GM18508 (cell line): ENCODE measurements around the gene TBC1D22A.

Experiments
- ATAC-seq: cut with Tn5 transposase; IDR thresholded peaks from one replicate; pipeline ENCODE4 v1.9.1; 2021; ENCODE audit warnings: moderate number of reproducible peaks; ENCODE audit not compliant: insufficient read depth, unreplicated experiment

Gene TBC1D22A

GRCh38 chr22:46916886-46917770 is 154.7 kb downstream of the TBC1D22A start:
- no peak for ATAC-seq

DNA sequence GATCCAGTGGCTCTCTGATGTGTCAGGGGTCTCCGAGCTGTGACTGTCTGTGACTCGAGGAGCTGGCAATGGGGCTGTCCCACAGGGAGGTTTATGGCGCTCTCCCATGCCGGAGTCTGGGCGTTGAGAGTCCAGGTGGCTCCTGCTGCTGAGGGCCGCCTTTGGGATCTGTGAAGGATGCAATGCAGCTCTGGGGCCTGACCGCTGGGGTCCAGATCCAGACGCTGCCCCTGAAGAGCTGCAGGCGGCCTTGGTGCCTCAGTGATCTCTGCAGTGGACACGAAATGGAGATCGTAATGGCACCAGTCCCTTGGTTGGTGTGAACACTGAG is 155.3 kb downstream of the TBC1D22A start:
- no peak for ATAC-seq

DNA sequence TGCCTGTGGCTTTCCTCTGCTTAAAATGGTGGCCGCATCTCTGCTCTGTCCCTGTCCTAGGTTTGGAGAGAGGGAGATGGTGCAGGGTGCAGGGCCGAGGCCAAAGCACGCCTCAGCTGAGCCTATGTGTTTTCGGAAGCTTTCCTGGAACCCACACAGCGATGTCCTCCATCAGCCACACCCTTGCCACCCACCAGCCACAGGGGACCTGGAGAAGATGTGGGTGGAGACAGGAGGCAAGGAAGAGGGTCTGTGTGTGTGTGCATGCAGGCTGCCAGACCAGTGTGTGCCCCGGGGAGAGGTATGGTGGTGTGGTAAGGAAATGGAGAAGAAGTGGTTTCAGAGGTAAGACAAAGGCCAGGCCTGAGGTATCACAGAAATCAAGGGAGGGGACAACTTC is 155.7 kb downstream of the TBC1D22A start:
- ATAC-seq = no peak

DNA sequence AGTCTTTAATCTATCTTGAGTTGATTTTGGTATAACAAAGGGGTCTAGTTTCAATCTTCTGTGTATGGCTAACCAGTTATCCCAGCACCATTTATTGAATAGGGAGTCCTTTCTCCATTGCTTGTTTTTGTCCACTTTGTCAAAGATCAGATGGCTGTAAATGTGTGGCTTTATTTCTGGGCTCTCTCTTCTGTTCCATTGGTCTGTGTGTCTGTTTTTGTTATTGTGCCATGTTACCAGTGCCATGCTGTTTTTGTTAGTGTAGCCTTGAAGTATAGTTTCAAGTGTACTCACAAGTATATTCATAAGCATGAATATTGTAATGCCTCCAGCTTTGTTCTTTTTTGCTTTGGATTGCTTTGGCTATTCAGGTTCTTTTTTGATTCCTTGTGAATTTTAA is 159.6 kb downstream of the TBC1D22A start:
- ATAC-seq = no peak

- ATAC-seq = no peak
These were observed 160.9 kb downstream of the TBC1D22A start for GRCh38 chr22:46923394-46923793.

- no peak for ATAC-seq
These were observed 163.4 kb downstream of the TBC1D22A start for GRCh38 chr22:46925818-46926217.

- ATAC-seq = no peak
These were observed 166.7 kb downstream of the TBC1D22A start for GRCh38 chr22:46929046-46929709.

DNA sequence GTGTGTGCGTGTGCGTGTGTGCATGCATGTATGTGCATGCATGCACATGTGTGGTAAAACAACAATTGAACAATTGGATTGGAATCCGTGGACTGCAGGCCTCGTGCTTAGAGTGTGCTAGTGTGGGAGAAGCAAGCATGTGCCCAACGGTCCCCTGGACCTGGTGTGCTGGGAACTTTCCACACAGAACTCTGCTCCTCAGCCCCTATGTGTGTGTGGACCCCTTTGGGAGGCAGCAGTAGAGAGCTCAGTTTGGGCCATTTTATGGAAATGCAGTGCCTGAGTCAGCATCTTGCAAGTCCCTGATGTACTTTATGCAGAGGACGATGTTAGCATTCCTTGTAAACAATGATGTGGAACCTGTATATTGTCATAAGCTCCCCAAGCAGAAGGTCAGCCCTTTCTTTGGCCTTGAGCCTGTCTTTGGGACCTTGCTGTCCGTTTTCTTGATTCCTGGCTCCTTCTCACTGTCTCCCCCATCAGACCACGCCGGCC is 167.3 kb downstream of the TBC1D22A start:
- no peak for ATAC-seq

DNA sequence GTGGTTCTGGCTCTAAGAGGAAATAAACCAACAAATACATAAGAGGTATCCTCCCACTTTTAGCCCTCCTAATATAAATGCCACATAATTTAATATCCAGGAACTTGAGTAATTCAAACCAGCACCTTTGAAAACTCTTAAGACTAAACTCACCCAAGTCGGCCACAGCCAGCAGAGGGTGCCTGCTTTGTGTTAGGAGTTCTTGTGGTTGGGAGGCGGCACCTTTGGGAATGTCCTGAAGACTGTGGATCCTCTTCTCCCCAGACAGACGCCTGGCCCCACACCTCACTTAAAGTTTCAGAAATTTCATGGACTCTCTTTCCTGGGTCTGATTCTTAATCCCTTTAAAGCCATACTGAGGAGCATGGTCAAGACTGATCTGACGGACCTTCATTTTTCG is 169.0 kb downstream of the TBC1D22A start:
- ATAC-seq = no peak

- no peak for ATAC-seq
These were observed 169.4 kb downstream of the TBC1D22A start for GRCh38 chr22:46931881-46932280.

- ATAC-seq = no peak
These were observed 170.8 kb downstream of the TBC1D22A start for GRCh38 chr22:46933040-46933930.

- no peak for ATAC-seq
These were observed 171.8 kb downstream of the TBC1D22A start for GRCh38 chr22:46934172-46934745.

DNA sequence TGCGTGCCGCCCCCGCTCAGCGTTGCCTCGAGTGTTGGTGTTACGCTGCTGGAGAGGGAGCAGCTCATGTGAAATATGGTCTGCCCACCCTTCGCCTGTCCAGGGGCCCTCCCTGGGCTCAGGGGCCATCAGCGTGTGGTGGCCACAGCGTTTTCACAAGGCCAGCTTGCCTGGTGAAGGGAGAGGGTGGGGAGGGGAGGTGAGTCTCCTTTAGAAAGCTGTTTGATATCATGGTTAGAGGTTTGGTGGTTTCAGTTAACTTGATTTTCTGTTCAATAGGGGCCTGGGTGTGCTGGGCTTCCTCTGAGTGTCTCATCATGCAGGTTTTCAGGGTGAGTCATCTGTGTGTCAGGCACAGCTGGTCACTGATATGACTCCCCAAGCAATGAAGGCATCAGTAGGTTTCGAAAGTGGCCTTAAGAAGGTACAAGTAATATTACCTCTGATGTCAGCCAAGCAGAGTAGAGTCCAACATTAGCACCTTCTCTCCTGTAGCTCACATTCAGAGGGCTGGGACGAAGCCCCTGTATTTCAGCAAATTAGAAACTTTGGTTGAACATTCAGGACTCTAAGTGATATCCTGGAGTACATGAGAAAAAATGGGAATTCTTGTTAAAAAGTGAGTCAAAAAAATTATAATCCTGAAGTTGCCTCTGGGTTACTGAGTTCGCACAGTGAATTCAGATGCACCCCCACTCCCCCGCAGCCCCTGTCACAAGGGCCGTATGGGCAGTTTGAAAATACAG is 172.5 kb downstream of the TBC1D22A start:
- no peak for ATAC-seq

DNA sequence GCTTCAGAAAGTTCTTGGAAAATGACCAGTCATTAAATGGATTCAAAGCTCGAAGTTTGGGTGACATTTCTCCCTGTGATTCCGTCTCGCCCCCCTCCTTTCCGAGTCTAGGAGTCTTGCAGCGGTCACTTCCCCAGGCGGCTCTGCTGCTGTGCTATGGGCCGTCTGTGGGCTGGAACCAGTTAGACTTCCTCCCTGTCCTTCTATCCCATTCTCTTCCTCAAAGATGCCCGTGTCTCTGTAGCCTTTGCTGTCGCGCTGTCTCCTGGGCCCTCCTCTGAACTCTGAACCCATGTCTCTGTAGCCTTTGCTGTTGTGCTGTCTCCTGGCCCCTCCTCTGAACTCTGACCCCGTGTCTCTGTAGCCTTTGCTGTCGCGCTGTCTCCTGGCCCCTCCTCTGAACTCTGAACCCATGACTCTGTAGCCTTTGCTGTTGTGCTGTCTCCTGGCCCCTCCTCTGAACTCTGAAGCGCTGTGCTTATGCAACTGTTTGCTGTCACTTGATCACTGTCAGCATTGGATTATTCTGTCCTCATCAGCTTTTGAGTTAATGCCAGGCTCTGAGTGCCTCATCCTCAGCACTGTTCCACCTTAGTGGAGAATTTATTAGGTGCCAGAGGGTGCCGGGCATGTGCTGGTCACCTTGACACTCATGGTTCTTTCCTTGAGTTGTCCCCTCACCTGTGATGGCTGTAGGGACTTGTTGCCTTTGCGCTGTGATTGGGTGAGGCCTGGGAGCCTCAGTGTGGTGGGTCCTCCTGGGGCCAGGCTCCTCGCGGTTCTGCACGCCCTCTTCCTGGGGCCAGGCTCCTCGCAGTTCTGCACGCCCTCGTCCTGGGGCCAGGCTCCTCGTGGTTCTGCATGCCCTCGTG is 173.3 kb downstream of the TBC1D22A start:
- no peak for ATAC-seq

DNA sequence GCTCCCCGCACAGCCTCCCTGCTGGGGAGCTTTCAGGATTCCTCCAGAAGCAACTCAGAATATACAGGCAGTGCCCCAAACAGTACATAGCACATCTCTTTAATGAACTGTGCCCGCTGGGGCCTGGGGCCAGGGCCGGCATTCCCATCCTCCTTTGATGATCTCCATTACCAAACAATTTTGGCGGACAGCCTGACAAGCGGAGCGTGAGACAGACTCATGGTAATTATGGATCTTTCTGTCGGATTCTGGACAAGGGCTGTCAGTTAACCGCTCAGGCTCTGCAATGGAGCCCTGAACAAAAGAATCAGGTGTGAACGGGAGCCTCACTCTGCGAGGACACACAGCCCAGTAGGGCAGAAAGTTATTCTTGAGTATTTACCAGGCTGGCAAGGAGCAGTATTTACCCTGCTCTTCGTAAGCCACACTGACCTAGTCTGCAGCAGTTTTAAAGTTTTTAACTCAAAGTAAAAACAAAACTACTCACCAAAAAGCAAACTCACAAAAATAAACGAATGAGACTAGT is 174.0 kb downstream of the TBC1D22A start:
- ATAC-seq = no peak

DNA sequence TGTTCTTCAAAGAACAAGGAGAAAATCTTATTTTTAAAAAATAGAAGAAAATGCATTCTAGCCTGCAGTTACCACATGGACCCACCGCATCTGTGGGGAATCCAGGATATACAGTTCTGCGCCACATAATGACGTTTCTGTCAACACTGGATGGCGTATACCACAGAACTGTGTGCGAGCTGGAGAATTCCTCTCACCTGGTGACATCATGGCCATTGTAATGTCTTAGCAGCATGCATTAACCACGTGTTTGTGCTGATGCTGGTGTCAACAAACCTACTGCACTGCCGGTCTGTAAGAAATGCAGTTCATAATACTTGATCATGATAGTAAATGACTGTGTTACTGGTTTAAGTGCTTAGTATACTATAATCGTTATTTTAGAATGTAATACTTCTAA is 174.7 kb downstream of the TBC1D22A start:
- ATAC-seq = no peak

- ATAC-seq = no peak
These were observed 175.5 kb downstream of the TBC1D22A start for GRCh38 chr22:46937939-46938338.

DNA sequence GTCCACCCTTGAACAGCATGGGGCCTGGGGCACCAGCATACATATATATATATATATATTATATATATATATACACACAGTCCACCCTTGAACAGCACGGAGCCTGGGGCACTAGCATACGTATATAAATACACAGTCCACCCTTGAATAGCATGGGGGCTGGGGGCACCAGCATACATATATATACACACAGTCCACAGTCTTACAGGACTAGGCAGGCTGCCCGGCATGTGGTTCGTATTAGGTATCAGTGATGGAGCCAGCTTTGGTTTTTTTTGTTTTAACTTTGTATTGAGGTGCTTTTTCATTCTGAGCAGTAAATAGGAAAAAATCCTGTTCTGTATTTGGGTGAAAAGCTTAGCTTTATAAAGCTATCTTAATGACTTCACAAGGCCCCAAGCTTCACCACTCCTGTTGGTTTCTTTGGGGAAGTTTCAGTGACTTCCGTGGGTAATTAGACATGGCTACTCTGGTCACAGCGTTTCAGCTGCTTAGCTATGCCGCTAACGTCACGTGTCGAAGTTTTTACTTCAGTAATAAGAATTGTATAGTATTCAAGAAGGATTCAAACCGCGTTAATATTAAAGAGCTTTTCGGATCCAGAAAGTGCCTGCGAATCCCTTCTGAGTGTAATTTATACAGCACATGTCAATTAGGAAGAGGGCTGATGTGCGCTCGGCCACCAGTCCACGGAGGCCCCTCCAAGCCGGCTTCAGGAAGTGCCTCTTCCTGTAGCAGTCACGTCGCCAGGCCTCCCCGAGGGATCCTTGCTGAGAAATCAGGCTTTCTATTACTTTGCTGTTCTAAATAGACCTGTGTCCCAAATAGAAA is 179.7 kb downstream of the TBC1D22A start:
- ATAC-seq = no peak
